Peyer's patch (tissue), 4 donors: ENCODE results near the gene HSPB6.

Experiments used
- CTCF ChIP-seq, 6 experiments: fragments of 450-650 bp in 4 of 6; fragments of 200-600 bp in 2 of 6; sonication (generic) in 1 of 6; IDR thresholded peaks; one replicate each; pipeline ENCODE4 v1.5.1; 2017 to 2019; ENCODE audit warnings: antibody characterized with exemption in 6 of 6, mild to moderate bottlenecking in 3 of 6, moderate library complexity in 1 of 6
- POLR2A ChIP-seq, 2 donors: fragments of 450-650 bp; IDR thresholded peaks; one replicate each; pipeline ENCODE4 v1.5.1; 2017; ENCODE audit warnings: antibody characterized with exemption in 2 of 2, mild to moderate bottlenecking in 2 of 2, moderate library complexity in 2 of 2

DNA sequence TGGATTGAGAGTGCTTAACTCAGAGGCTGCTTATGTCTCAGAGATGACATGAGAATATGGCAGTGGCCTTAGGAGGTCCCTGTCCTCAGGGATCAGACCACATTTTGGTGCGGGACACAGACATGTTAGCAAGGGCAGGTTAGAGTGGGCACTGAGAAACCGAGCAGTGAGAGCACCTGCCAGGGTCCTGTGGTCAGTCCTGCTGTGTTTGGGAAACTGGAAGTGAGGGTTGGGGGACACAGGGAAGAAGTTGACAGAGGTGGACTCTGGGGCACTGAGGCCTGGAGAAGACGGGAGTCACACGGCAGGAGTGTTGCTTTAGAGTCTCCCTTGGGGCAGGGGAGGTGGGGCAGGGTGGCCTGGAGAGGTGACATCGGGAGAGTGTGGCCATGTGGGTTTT is 21.9 kb downstream of the HSPB6 start:
- TF ChIP-seq CTCF (IDR thresholded peaks at IDR 0.05) (no peak), POLR2A (IDR thresholded peaks at IDR 0.05) (no peak)
